Heart left ventricle (tissue), 13 donors: ENCODE results near the gene HBE1.

ENCODE experiments used
- POLR2A ChIP-seq, 2 donors: fragments of 450-650 bp; IDR thresholded peaks; one replicate each; pipeline ENCODE4 v1.6.1; 2017; ENCODE audit warnings: antibody characterized with exemption in 2 of 2, mild to moderate bottlenecking in 2 of 2, moderate library complexity in 2 of 2
- TF ChIP-seq, protein P1 (sequence below), 12 donors: fragments of 200-600 bp; sonication (generic) in 4 of 12; IDR thresholded peaks; one replicate each; pipeline versions ENCODE4 v1.5.0 to v1.8.0; 2018 to 2022; ENCODE audit warnings: antibody characterized with exemption in 12 of 12, mild to moderate bottlenecking in 5 of 12
- donor health status: ischemic (EF 13 %, LVEDD 7.1; RV severe dilation, severe dysfunction).
- donor health status: DM: no; HTN: yes; CAD: no.
- donor health status: DM: no; HTN: no; CAD: no.
- donor health status: ischemic (EF 25% LVEDD 6.9; RV normal size, moderate dysfunction).
- donor health status: ischemic (EF 25% LVEDD 5.7; RV mildly dilated, moderate dysfunction).
- donor health status: ischemic (EF 35%, LVEDD 5.7; RV mildly dilated, moderate dysfunction).
- donor health status: nonischemic (EF 11% LVEDD 7.7; RV severe dilation, severe dysfunction).
- donor health status: DM: yes; HTN: yes; CAD: no.
- donor health status: PGD.
- donor health status: ischemic (EF 29% LVEDD 5.4; RV normal size, mild dysfunction).
- donor health status: nonischemic (EF 23%, LVEDD 6.1; RV moderate dilation, normal function).

DNA sequence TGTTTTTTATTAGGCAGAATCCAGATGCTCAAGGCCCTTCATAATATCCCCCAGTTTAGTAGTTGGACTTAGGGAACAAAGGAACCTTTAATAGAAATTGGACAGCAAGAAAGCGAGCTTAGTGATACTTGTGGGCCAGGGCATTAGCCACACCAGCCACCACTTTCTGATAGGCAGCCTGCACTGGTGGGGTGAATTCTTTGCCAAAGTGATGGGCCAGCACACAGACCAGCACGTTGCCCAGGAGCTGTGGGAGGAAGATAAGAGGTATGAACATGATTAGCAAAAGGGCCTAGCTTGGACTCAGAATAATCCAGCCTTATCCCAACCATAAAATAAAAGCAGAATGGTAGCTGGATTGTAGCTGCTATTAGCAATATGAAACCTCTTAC is 44.3 kb downstream of the HBE1 start:
- no peak for TF ChIP-seq POLR2A (IDR thresholded peaks at IDR 0.05)
- TF ChIP-seq, protein P1, sequence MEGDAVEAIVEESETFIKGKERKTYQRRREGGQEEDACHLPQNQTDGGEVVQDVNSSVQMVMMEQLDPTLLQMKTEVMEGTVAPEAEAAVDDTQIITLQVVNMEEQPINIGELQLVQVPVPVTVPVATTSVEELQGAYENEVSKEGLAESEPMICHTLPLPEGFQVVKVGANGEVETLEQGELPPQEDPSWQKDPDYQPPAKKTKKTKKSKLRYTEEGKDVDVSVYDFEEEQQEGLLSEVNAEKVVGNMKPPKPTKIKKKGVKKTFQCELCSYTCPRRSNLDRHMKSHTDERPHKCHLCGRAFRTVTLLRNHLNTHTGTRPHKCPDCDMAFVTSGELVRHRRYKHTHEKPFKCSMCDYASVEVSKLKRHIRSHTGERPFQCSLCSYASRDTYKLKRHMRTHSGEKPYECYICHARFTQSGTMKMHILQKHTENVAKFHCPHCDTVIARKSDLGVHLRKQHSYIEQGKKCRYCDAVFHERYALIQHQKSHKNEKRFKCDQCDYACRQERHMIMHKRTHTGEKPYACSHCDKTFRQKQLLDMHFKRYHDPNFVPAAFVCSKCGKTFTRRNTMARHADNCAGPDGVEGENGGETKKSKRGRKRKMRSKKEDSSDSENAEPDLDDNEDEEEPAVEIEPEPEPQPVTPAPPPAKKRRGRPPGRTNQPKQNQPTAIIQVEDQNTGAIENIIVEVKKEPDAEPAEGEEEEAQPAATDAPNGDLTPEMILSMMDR (IDR thresholded peaks at IDR 0.05): no peak
